ENCODE results near the gene KNL1.

Gene KNL1

GRCh38 chr15:40555876-40556275 lies 38.2 kb upstream of the KNL1 start:
- no peaks in the 10 kb centered on the region for H3K27me3 ChIP-seq (ENCODE audit: low read length)

DNA sequence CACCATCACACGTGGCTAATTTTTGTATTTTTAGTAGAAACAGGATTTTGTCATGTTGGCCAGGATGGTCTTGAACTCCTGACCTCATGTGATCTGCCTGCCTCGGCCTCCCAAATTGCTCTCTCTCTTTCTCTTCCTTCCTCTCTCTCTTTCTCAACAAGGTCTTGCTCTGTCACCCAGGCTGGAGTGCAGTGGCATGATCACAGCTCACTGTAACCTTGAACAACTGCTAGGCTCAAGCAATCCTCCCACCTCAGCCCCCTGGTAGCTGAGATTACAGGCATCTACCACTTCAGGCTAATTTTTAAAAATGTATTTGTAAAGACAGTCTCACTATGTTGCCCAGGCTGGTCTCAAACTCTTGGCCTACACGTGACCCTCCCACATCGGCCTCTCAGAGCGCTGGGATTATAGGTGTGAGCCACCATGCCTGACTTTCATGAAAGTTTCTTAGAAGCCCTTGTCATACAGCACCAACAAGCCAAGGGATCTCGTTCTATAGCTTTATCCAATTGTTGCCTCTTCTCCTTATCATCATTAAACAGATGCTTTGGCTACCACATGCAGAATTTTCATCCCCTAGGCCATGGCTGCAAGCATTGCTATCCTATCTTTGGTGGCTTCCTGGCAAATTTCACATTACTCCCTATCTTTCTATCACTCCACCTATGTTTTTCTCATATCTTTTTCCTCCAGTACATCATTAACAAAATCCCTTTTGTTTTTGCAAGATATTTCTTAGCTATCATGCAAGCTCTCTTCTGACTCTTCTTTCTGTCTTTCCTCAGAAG lies 34.9 kb upstream of the KNL1 start:
- H3K9ac ChIP-seq (ENCODE audit: low read length), result no peak overlapping the region
- H3K27ac ChIP-seq (ENCODE audit: low read depth, low read length), result no peak overlapping the region
- no peaks in the 10 kb centered on the region; the same call in 1 of the 2 replicates for H3K36me3 ChIP-seq (ENCODE audit: low read length)
- no peaks in the 10 kb centered on the region for H3K27me3 ChIP-seq (ENCODE audit: low read length)
- peaks cover 16% of the 10 kb centered on the region for H3K79me2 ChIP-seq (ENCODE audit: insufficient read depth, low read length)
- no peak overlapping the region for H3K4me3 ChIP-seq (ENCODE audit: insufficient read depth, low read length, poor library complexity, severe bottlenecking)
- TF ChIP-seq EZH2phosphoT487 (conservative IDR thresholded peaks at IDR 0.05; ENCODE audit: low read length), result no peak
- TF ChIP-seq CTCF (IDR thresholded peaks at IDR 0.05; ENCODE audit: insufficient read depth, low read length, poor library complexity, severe bottlenecking), result no peak
- no peaks in the 10 kb centered on the region for H3K9me3 ChIP-seq (ENCODE audit: insufficient read depth, low read length)
- H3K9me2 ChIP-seq (replicated peaks; ENCODE audit: insufficient read depth, low read length), result no peaks in the 10 kb centered on the region
- no peak overlapping the region for H3K4me2 ChIP-seq (ENCODE audit: low read depth, low read length, poor library complexity, severe bottlenecking)
- no peaks in the 10 kb centered on the region for H3F3A ChIP-seq (ENCODE audit: insufficient read depth)
- H2AFZ ChIP-seq (ENCODE audit: low read depth, low read length, severe bottlenecking), result no peak overlapping the region
- H4K20me1 ChIP-seq (ENCODE audit: low read depth, low read length), result no peaks in the 10 kb centered on the region

More at GRCh38 chr15:40555876-40556275, 38.2 kb upstream of the KNL1 start:
- Histone ChIP-seq H4K20me1 (ENCODE audit: low read depth, low read length) (no peaks in the 10 kb centered on the region), H3K4me2 (ENCODE audit: low read depth, low read length, poor library complexity, severe bottlenecking) (no peak overlapping the region), H3F3A (ENCODE audit: insufficient read depth) (no peaks in the 10 kb centered on the region), H3K36me3 (ENCODE audit: low read length) (no peaks in the 10 kb centered on the region; the same call in 1 of the 2 replicates), H3K4me3 (ENCODE audit: insufficient read depth, low read length, poor library complexity, severe bottlenecking) (no peak overlapping the region), H2AFZ (ENCODE audit: low read depth, low read length, severe bottlenecking) (no peak overlapping the region), H3K27ac (ENCODE audit: low read depth, low read length) (no peak overlapping the region), H3K9me3 (ENCODE audit: insufficient read depth, low read length) (no peaks in the 10 kb centered on the region), H3K9me2 (replicated peaks; ENCODE audit: insufficient read depth, low read length) (no peaks in the 10 kb centered on the region), H3K79me2 (ENCODE audit: insufficient read depth, low read length) (peaks cover 8% of the 10 kb centered on the region), H3K9ac (ENCODE audit: low read length) (no peak overlapping the region)
- TF ChIP-seq CTCF (IDR thresholded peaks at IDR 0.05; ENCODE audit: insufficient read depth, low read length, poor library complexity, severe bottlenecking) (no peak), EZH2phosphoT487 (conservative IDR thresholded peaks at IDR 0.05; ENCODE audit: low read length) (no peak)

GRCh38 chr15:40562691-40563090 lies 31.4 kb upstream of the KNL1 start:
- H2AFZ ChIP-seq (ENCODE audit: low read depth, low read length, severe bottlenecking), result no peak overlapping the region
- H3K9ac ChIP-seq (ENCODE audit: low read length), result no peak overlapping the region
- no peak overlapping the region for H3K4me2 ChIP-seq (ENCODE audit: low read depth, low read length, poor library complexity, severe bottlenecking)
- no peaks in the 10 kb centered on the region for H3K9me2 ChIP-seq (replicated peaks; ENCODE audit: insufficient read depth, low read length)
- no peaks in the 10 kb centered on the region for H3K36me3 ChIP-seq (ENCODE audit: low read length)
- H4K20me1 ChIP-seq (ENCODE audit: low read depth, low read length), result no peaks in the 10 kb centered on the region
- no peaks in the 10 kb centered on the region for H3K27me3 ChIP-seq (ENCODE audit: low read length)
- TF ChIP-seq CTCF (IDR thresholded peaks at IDR 0.05; ENCODE audit: insufficient read depth, low read length, poor library complexity, severe bottlenecking), result no peak
- no peak for TF ChIP-seq EZH2phosphoT487 (conservative IDR thresholded peaks at IDR 0.05; ENCODE audit: low read length)
- H3F3A ChIP-seq (ENCODE audit: insufficient read depth), result peaks cover 3% of the 10 kb centered on the region; the same call in 1 of the 2 replicates
- no peaks in the 10 kb centered on the region for H3K9me3 ChIP-seq (ENCODE audit: insufficient read depth, low read length)
- H3K4me3 ChIP-seq (ENCODE audit: insufficient read depth, low read length, poor library complexity, severe bottlenecking), result no peak overlapping the region
- no peak overlapping the region for H3K27ac ChIP-seq (ENCODE audit: low read depth, low read length)
- H3K79me2 ChIP-seq (ENCODE audit: insufficient read depth, low read length), result peaks cover 23% of the 10 kb centered on the region

All from SU-DHL-6 (cell line).